ENCODE results near the gene NRL.

NRL gene

DNA sequence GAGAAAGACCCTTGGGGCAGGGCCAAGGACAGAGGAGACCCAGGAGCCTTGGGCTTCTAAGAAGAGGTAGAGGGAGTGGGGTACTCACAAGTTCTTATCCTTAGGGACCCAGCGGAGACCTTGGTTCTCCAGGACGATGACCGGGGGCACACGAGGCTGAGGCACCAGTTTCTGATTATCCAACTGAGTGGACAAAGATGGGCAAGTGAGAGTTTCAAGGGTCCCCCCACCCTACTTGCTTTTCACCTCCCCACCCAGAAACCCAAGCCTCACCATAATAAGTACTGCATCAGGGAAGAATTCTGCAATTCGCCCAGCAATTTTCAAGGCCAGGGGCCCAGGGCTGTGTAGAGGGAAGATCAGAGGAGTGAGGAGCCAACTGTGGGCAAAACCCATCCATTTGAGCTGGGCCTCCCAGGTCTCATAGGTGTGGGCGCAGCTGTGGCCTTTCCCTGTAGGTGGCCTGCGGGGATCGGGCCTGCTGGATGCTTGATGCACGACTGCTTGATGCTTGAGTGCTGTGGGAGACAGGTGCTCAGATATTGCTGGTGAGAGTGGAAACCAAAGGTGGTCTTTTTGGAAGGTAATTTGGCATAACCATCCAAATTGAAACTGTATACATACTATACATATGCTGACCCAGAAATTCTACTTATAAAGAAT is 24.7 kb upstream of the NRL start:
- peak overlapping the region; percentile 96 for H3K27ac ChIP-seq
- ChIA-PET POLR2A (ENCODE audit: low non-redundant PET) (no interaction called here), CTCF (interaction anchor here (0.5 kb wide), 1 partner anchor 1218 kb away, joined by 4 read pairs; no protein-coding TSS in a partner anchor)
- no peak for TF ChIP-seq CTCF (conservative IDR thresholded peaks at IDR 0.05; ENCODE audit: low read depth)
- no peak for DNase-seq (ENCODE audit: low spot score)

GRCh38 chr14:24138396-24139271 is 23.9 kb upstream of the NRL start:
- ChIA-PET CTCF (interaction anchor here (0.5 to 1.4 kb wide), 5 partner anchors 11 to 1217 kb away, joined by 3 to 4 read pairs (median 4); no protein-coding TSS in a partner anchor), POLR2A (ENCODE audit: low non-redundant PET) (interaction anchor here (0.8 to 1.3 kb wide), 2 partner anchors 8 to 23 kb away, joined by 3 to 4 read pairs; partner anchors contain the start of genes IRF9, PSME2 and RNF31)
- no peak for DNase-seq (ENCODE audit: low spot score)
- H3K27ac ChIP-seq = peak overlapping the region; percentile 96
- TF ChIP-seq CTCF (conservative IDR thresholded peaks at IDR 0.05; ENCODE audit: low read depth) = no peak

GRCh38 chr14:24137529-24138395 is 23.0 kb upstream of the NRL start:
- ChIA-PET CTCF (interaction anchor here (0.5 to 1.4 kb wide), 6 partner anchors 9 to 36 kb away, joined by 3 to 5 read pairs (median 4); partner anchors contain the start of genes PSME2 and RNF31), POLR2A (ENCODE audit: low non-redundant PET) (interaction anchor here (0.6 to 2.6 kb wide), 4 partner anchors 9 to 24 kb away, joined by 3 to 12 read pairs (median 4); partner anchors contain the start of genes DCAF11, IRF9, NRL and PSME2)
- no peak for DNase-seq (ENCODE audit: low spot score)
- H3K27ac ChIP-seq = peak overlapping the region; percentile 96
- TF ChIP-seq CTCF (conservative IDR thresholded peaks at IDR 0.05; ENCODE audit: low read depth) = no peak

DNA sequence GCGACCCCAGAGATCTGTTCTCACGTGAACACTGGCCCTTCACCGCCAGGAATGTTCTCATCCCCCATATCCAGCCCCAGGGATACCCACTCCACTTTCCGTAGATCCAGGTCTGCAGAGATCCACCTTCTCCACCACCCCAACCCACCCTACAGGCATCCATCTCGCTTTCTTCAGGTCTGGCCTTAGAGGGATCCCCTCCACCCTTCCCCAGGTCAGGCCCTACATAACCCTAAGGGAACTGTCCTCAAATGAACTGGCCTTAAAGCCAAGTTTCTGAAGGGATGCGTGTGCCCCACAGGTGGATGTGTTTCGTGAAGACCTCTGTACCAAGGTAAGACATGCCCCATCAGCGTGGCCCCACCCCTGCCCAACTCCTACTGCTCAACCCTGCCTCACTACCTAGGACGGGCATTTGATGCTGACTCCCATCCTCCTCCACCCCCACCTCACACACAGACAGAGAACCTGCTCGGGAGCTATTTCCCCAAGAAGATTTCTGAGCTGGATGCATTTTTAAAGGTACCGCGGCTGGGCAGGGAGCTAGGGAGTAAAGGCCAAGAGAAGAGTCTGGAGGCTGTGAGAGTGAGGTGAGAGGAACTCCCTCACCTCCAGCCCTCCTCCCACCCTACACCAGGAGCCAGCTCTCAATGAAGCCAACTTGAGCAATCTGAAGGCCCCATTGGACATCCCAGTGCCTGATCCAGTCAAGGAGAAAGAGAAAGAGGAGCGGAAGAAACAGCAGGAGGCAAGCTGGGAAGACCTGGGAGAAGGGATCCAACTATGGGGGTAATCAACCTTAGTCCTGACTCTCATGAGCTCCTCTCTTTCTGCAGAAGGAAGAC is 22.2 kb upstream of the NRL start:
- ChIA-PET CTCF (interaction anchor here (0.6 to 1.4 kb wide), 4 partner anchors 10 to 29 kb away, joined by 4 to 7 read pairs (median 4); partner anchors contain the start of genes IRF9, PSME2 and RNF31), POLR2A (ENCODE audit: low non-redundant PET) (interaction anchor here (0.6 to 2.6 kb wide), 2 partner anchors 10 to 23 kb away, joined by 3 to 12 read pairs; partner anchors contain the start of genes DCAF11, NRL and RNF31)
- DNase-seq (ENCODE audit: low spot score) = no peak
- peak overlapping the region; percentile 96 for H3K27ac ChIP-seq
- TF ChIP-seq CTCF (conservative IDR thresholded peaks at IDR 0.05; ENCODE audit: low read depth) = no peak

DNA sequence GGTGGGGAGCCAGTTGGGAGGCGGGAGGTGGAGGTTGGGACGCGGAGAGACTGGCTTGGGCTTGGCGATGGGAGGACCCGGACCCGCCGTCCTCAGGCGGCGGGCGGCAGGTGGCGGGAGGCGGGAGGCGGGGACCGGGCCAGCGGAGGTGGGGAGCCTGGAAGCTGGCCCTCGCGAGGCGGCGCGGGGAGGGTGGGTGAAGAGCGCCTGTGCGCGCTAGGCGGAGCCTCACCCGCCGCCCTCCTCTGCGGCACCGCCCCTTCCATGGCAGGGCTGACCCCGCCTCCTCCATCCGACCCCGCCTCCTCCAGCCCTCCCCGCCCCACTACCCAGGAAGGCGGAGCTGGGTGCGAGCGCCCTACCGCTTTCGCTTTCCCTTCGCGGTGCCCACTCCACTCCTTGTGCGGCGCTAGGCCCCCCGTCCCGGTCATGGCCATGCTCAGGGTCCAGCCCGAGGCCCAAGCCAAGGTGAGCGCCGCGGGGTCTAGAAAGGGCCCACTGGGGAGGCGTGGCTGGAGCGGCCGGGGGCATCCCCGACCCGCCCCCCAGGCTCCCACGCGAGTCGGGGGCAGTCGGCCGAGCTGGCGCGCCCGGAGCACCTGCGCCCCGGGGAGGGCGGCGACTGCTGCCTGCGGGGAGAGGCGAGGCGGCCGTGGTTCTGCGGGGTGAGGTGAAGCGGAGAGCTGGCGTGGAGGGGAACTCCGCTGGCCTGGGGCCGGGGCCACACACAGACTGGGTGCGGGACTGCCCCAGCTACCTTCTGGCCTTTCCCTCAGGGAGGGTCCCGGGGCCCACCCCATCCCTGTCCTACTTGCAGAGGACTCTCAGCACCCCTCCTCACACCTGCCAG is 21.3 kb upstream of the NRL start, which contains the start of gene PSME1:
Gene PSME1, plus strand, starts transcription at position 361 of the 850 bp plus-strand sequence. Its CDS starts 69 bp downstream, at position 430.
- TF ChIP-seq CTCF (conservative IDR thresholded peaks at IDR 0.05; ENCODE audit: low read depth) = no peak
- peak; percentile 94 for DNase-seq (ENCODE audit: low spot score)
- peak within 1 kb of the TSS; percentile 96 for H3K27ac ChIP-seq
- CTCF ChIA-PET = interaction anchor here (1.3 kb wide), 1 partner anchor 25 kb away, joined by 7 read pairs; the partner anchor contains the start of gene IRF9
- POLR2A ChIA-PET (ENCODE audit: low non-redundant PET) = interaction anchor here (0.9 to 2.6 kb wide), 3 partner anchors 11 to 22 kb away, joined by 3 to 12 read pairs (median 5); partner anchors contain the start of genes DCAF11, NRL, PSME2 and RNF31
